SK-N-SH (cell line): Measurements from ENCODE around the gene PLD2.

ENCODE experiments used
- EP300 ChIP-seq, 2 experiments: IDR thresholded peaks; 2 replicates each; pipeline versions ENCODE4 v1.4.0 to v1.6.1; 2012; ENCODE audit warnings: borderline replicate concordance in 1 of 2, low read depth in 1 of 2, low read length in 1 of 2
- RFX5 ChIP-seq: IDR thresholded peaks from 2 replicates; pipeline ENCODE4 v1.6.1; 2012; ENCODE audit warnings: mild to moderate bottlenecking, improper control_type of control experiment, low read length
- SIN3A ChIP-seq: IDR thresholded peaks from 2 replicates; pipeline ENCODE4 v1.6.1; 2012; ENCODE audit warnings: low read depth, mild to moderate bottlenecking, low read length, moderate library complexity, borderline replicate concordance
- TEAD4 ChIP-seq: IDR thresholded peaks from 2 replicates; pipeline ENCODE4 v1.4.0; 2012; ENCODE audit warnings: mild to moderate bottlenecking, borderline replicate concordance; ENCODE audit not compliant: insufficient read depth

GRCh38 chr17:4858882-4859260 is 51.9 kb downstream of the PLD2 start:
- TF ChIP-seq EP300 (IDR thresholded peaks at IDR 0.05; ENCODE audit: borderline replicate concordance in 1 of 2, low read depth in 1 of 2, low read length in 1 of 2) (no peak), SIN3A (no peak), TEAD4 (no peak), RFX5 (no peak)
